Pulmonary artery endothelial cell (primary cell): Measurements from ENCODE around the gene ADCYAP1R1. TPM values are rescaled to one million over a fixed set of nuclear protein-coding genes. Genes with fewer than 3 reads are reported as not detected.
"Not testable (repeated sequence)": the region's sequence is repeated elsewhere in the genome, so short reads cannot be mapped to it uniquely, and the experiment has no call there.

ENCODE experiments used
- DNase-seq: peaks from one replicate; pipeline ENCODE4 v3.0.0-alpha.2; 2011; ENCODE audit warnings: low read depth, low spot score
- total RNA-seq: library from RNA; depleted of rRNA; stranded (reverse); fragments of >200 nt; gene quantifications from 2 replicates; pipeline ENCODE4 v1.2.3, GENCODE V29; 2014

The ADCYAP1R1 gene
- total RNA-seq, 1 donor from 2014 or later: 0.46 TPM

DNA sequence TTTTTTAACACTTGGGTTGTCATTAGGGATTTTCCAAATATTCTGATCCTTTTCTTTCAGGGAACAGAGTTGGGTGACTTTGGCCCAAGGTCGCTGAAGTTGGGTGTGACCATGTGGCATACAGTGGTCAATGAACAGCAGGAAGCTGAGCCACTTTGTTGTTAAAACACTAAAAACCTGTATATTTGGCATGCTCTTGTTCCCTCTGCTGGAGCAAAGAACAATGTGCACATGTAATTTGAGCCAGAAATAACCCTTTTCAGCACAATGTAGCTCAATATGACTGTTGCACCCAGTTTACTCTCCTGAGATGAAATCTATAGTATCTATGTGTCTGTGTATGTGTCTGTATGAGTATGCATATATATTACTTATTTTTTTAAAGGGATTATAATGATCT is 74.9 kb downstream of the ADCYAP1R1 start:
- DNase-seq: no peak

DNA sequence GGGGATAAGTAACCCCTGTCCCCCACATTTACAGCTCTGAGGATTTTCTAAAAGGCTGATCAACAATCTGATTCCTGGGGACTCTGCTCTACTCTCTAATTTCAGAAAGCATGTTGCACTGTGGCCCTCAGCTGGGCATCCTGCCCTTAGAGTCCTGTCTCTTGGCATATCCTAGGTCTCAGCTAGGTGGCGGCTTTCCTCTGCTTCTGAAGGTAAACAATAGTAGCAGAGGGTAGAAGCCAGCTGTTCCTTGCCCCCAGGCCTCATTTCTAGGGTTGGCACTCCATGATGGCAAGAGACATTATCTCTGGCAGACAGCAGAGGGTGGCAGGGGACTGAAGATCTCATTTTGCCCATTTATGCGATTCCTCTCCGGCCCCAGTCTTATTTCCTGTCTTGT is 77.0 kb downstream of the ADCYAP1R1 start:
- DNase-seq: no peak

DNA sequence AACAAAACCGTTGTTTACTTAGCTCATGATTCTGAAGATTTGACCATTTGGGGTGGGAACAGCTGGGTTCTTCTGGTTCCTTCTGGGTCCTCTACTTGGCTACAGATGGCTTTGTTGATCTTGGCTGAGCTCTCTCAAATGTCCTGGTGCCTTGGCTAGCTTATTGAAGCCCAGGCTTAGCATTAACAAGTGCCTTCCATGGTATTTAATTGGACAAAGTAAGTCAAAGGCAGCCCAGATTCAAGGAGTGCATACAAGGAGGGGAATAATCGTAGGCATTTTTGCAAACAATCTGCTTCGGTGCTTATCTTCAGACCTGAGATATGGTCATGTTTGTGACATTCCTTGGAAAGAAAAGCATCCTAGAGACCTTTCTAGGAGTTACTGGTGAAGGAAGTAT is 81.4 kb downstream of the ADCYAP1R1 start:
- DNase-seq: no peak

DNA sequence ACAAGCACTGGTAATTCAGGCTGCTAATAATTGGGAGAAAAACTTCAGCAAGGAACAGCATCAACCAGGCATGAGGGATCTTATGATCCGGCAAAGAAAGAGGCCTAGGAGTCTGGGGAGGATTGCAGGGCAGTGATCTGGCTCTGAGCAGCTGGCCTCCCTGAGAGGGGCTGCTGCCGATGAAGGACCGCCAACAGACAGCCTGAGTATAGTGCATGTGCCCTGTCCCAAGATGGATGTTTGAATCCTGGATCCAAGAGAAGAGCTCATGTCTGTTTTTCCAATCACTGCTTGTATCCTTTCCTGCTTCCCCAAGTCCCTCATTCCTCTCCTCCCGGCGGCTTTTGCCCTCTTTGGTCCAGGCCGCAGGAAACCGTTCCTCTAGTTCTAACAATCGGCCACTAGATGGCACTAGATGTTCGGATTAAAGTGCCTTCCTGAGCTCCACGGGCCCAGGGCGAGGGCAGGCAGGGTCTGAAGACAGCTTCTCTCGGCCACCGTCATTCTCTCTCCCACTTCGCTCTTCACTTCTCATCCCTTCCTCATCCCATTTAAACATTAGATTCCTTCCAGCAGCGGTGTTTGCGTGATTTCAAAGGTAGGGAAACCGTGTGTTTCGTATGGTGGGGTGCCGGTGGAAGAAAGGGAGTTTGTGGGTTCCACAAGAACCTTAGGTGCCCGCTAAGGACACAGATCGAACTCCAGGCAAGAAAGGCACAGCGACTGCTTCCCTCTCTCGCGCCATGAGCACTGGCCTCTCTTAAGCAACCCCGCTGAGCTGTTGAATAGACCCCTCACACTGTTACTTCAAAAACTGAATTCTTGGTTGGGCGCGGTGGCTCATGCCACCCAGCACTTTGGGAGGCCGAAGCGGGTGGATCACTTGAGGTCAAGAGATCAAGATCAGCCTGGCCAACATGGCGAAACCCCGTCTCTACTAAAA is 82.4 kb downstream of the ADCYAP1R1 start:
- DNase-seq: peak; percentile 19

DNA sequence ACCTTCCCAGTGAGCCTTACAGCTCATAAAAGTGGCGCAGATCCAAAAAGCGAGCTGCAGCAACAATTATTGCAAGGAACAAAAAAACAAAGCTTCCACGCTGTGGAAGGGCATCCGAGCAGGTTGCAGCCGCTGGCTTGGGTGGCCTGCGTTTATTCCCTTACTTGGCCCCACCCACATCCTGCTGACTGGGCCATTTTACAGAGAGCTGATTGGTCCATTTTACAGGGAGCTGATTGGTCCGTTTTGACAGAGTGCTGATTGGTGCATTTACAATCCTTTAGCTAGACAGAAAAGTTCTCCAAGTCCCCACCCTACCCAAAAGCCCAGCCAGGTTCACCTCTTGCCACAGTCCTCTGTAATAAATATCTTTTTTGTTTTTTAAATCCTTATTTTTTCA is 85.1 kb downstream of the ADCYAP1R1 start:
- no peak for DNase-seq

DNA sequence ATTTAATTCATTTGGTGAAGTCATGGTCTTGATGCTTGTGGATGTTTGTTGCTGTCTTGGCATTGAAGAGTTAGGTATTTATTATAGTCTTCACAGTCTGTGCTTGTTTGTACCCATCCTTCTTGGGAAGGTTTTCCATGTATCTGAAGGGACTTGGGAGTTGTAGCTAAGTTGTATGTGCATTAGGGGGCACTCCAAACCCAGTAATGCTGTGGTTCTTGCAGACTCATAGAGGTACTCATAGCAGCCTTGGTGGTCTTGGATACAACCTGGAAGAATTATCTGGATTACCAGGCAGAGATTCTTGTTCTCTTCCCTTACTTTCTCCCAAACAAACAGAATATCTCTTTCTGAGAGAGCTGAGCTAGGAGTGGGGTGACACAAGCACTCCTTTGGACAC is 93.2 kb downstream of the ADCYAP1R1 start:
- no peak for DNase-seq

DNA sequence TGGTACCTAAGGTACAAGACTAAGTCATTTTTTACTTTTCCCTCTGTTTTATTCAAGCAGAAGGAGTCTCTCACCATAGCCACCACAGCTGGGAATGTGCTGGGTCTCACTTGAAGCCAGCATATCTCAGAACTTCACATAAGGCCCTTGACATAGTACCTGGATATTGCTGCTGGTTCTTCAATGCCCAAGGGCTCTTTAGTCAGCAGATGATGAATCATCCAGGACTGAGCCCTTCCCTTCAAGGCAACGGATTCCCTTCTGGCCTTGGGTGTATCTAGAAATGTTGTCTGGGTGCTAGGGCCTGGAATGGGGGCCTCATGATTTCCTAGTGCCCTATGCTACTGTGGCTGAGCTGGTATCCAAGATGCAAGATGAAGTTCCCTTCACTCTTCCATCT is 93.9 kb downstream of the ADCYAP1R1 start:
- DNase-seq: no peak

DNA sequence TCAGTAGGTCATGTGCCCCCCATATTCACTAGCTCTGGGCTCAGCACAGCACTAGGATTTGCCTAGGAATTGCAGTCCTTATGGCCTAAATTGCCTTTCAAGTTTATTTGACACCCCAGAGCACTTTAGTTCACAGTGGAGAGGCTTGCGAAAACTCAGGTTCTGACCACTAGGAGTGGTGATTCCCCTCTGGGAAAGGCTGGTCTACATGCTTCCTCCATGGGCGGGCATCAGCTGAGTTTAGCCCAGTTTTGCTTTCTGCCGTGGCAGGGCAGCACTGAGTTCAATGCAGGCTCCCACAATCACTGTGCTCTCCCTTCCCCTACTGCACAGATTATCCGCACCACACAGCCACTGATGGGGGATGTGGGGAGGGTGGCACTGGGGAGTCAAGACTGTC is 94.4 kb downstream of the ADCYAP1R1 start:
- DNase-seq: no peak

DNA sequence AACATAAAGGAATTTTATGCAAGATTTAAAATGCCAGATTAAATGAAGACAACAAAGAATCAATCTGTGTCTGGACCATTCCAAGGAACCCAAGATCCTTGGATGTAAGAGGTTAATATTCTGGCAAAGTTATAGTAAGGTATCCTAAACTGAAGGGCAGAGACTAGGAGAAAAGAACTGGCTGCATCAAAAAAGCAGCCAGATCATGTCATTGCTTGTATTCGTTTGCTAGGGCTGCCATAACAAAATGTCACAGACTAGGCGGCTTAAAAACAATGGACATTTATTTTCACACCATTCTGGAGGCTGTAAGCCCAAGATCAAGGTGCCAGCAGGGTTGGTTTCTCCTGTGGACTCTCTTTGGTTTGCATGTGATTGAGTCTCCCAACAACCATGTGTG is 99.7 kb downstream of the ADCYAP1R1 start:
- DNase-seq: no peak

DNA sequence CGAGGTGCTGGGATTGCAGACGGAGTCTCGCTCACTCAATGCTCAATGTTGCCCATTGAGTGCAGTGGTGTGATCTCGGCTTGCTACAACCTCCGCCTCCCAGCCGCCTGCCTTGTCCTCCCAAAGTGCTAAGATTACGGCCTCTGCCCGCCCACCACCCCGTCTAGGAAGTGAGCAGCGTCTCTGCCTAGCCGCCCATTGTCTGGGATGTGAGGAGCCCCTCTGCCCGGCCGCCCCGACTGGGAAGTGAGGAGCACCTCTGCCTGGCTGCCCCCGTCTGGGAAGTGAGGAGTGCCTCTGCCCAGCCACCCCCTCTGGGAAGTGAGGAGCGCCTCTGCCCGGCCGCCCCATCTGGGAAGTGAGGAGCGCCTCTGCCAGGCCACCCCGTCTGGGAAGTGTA is 101.2 kb downstream of the ADCYAP1R1 start:
- not testable (repeated sequence) for DNase-seq

DNA sequence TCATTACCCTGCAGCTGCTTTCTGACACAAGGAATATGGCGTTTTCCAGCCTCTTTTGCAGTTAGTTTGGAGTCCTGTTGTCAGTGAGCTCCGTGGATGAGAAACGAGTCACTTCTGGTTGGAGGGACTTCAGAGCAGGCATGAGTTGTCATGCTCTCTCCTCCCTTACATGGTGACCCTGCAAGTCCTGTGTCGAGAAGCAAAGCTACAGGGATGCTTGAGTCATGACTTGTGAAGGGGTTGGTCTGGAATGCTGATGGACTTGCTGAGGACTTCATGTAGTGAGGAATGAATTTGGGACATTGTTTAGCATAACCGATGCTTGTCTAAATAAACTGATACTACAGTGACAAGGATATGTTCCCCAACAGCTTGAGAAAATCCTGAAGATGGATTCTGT is 108.8 kb downstream of the ADCYAP1R1 start:
- no peak for DNase-seq

Other genes starting within 250 kb of the ADCYAP1R1 start
- 3.4 and 6.4 TPM in 2 replicates for gene AQP1, start 140.5 kb upstream of the ADCYAP1R1 start, total RNA-seq
- gene GHRHR, start 88.4 kb upstream of the ADCYAP1R1 start, total RNA-seq: not detected in 2 replicates